Erythroblast (primary cell): Measurements from ENCODE around the gene SCYGR3.

Experiments used
- DNase-seq, 2 experiments: peaks; one replicate each; lab custom pipeline; 2025; lab: John Stamatoyannopoulos, UW
- GATA1 ChIP-seq: IDR thresholded peaks from 2 replicates; pipeline ENCODE4 v1.6.1; 2011; ENCODE audit warnings: low read depth, mild to moderate bottlenecking, control low read depth, low read length, moderate library complexity
- POLR2A ChIP-seq: IDR thresholded peaks from 2 replicates; pipeline ENCODE4 v1.6.1; 2011; ENCODE audit warnings: mild to moderate bottlenecking, low read length

The SCYGR3 gene

GRCh38 chr2:227597998-227598397, 16.6 kb downstream of the SCYGR3 start:
- no peak for DNase-seq
- TF ChIP-seq POLR2A: no peak

GRCh38 chr2:227597036-227597435, 17.6 kb downstream of the SCYGR3 start:
- TF ChIP-seq POLR2A: no peak
- no peak for TF ChIP-seq GATA1
- DNase-seq: no peak

GRCh38 chr2:227595797-227596196, 18.8 kb downstream of the SCYGR3 start:
- no peak for DNase-seq
- TF ChIP-seq POLR2A (no peak), GATA1 (no peak)

- TF ChIP-seq POLR2A (no peak), GATA1 (no peak)
These were observed 21.8 kb downstream of the SCYGR3 start for GRCh38 chr2:227592694-227593387.

GRCh38 chr2:227582369-227582768, 32.3 kb downstream of the SCYGR3 start:
- TF ChIP-seq GATA1 (no peak), POLR2A (no peak)

More at GRCh38 chr2:227592694-227593387, 21.8 kb downstream of the SCYGR3 start:
- no peak for DNase-seq

GRCh38 chr2:227579791-227580190, 34.8 kb downstream of the SCYGR3 start:
- TF ChIP-seq POLR2A (no peak), GATA1 (no peak)

More at GRCh38 chr2:227582369-227582768, 32.3 kb downstream of the SCYGR3 start:
- DNase-seq: no peak

GRCh38 chr2:227578642-227579041, 36.0 kb downstream of the SCYGR3 start:
- DNase-seq: peak in 1 of 2 experiments; percentile 9
- TF ChIP-seq POLR2A (no peak), GATA1 (no peak)

More at GRCh38 chr2:227579791-227580190, 34.8 kb downstream of the SCYGR3 start:
- no peak for DNase-seq

- TF ChIP-seq POLR2A: no peak
- TF ChIP-seq GATA1: no peak
These were observed 37.1 kb downstream of the SCYGR3 start for GRCh38 chr2:227577555-227577954.

GRCh38 chr2:227576812-227577211, 37.8 kb downstream of the SCYGR3 start:
- DNase-seq: no peak
- no peak for TF ChIP-seq GATA1
- TF ChIP-seq POLR2A: no peak

More at GRCh38 chr2:227577555-227577954, 37.1 kb downstream of the SCYGR3 start:
- DNase-seq: no peak

GRCh38 chr2:227576110-227576509, 38.5 kb downstream of the SCYGR3 start:
- DNase-seq: no peak
- TF ChIP-seq POLR2A (no peak), GATA1 (no peak)

- TF ChIP-seq GATA1 (no peak), POLR2A (no peak)
- no peak for DNase-seq
These were observed 44.0 kb downstream of the SCYGR3 start for GRCh38 chr2:227570615-227571014.

GRCh38 chr2:227568852-227569169, 45.8 kb downstream of the SCYGR3 start:
- no peak for TF ChIP-seq GATA1
- no peak for TF ChIP-seq POLR2A
- DNase-seq: no peak

- TF ChIP-seq GATA1 (no peak), POLR2A (no peak)
- DNase-seq: no peak
These were observed 48.6 kb downstream of the SCYGR3 start for GRCh38 chr2:227566012-227566411.

GRCh38 chr2:227565080-227565479, 49.6 kb downstream of the SCYGR3 start:
- no peak for TF ChIP-seq POLR2A
- TF ChIP-seq GATA1: no peak
- DNase-seq: no peak
